PC-9 (cell line): ENCODE results near the gene AFAP1L2. TPM values are rescaled to one million over a fixed set of nuclear protein-coding genes. Genes with fewer than 3 reads are reported as not detected.

Experiments
- BruUV-seq: library from RNA; stranded (reverse); fragments of 400-500 nt; replicated peaks from 2 replicates; lab custom pipeline; 2021; lab: Mats Ljungman, UMichigan
- CTCF ChIA-PET: fragments of 300-600 bp; sonication (Branson Sonifier 250); formaldehyde crosslinking; loops from one replicate; lab custom pipeline; 2022; ENCODE audit warnings: antibody characterized with exemption; lab: Charles Lee
- POLR2A ChIA-PET: fragments of 300-600 bp; sonication (Branson Sonifier 250); formaldehyde crosslinking; loops from one replicate; lab custom pipeline; 2022; ENCODE audit warnings: antibody characterized with exemption; ENCODE audit not compliant: unreplicated experiment; lab: Charles Lee
- DNase-seq, 2 experiments: peaks; one replicate each; pipeline versions ENCODE4 v3.0.0 to v3.0.0-alpha.2; 2015 to 2022; ENCODE audit warnings: mixed read lengths in 1 of 2
- H2AFZ ChIP-seq: fragments of 200-600 bp; sonication (generic); 2 replicates; pipeline ENCODE4 v1.8.1; 2017; ENCODE audit warnings: antibody characterized with exemption
- H3F3A ChIP-seq: fragments of 200-600 bp; sonication (generic); 2 replicates; pipeline ENCODE4 v1.8.1; 2017; ENCODE audit warnings: antibody characterized with exemption, mild to moderate bottlenecking, low read depth; ENCODE audit not compliant: insufficient read depth
- H3K27ac ChIP-seq: fragments of 200-600 bp; sonication (generic); 2 replicates; pipeline ENCODE4 v1.6.1; 2016; ENCODE audit warnings: mixed run types
- H3K27me3 ChIP-seq: fragments of 200-600 bp; sonication (generic); 2 replicates; pipeline ENCODE4 v1.6.1; 2016; ENCODE audit warnings: low read depth, mixed run types; ENCODE audit not compliant: insufficient read depth
- H3K36me3 ChIP-seq: fragments of 200-600 bp; sonication (generic); 2 replicates; pipeline ENCODE4 v1.6.1; 2016; ENCODE audit warnings: low read depth, mixed run types
- H3K4me1 ChIP-seq: fragments of 200-600 bp; sonication (generic); replicated peaks from 2 replicates; pipeline ENCODE4 v1.6.1; 2016; ENCODE audit warnings: mixed run types; ENCODE audit not compliant: insufficient read depth
- H3K4me2 ChIP-seq: fragments of 200-600 bp; sonication (generic); 2 replicates; pipeline ENCODE4 v1.6.1; 2017; ENCODE audit warnings: mixed run types
- H3K4me3 ChIP-seq: fragments of 200-600 bp; sonication (generic); 2 replicates; pipeline ENCODE4 v1.6.1; 2016; ENCODE audit warnings: mixed run types
- H3K79me2 ChIP-seq: fragments of 200-600 bp; sonication (generic); 2 replicates; pipeline ENCODE4 v1.6.1; 2017; ENCODE audit warnings: low read depth, mixed run types
- H3K9me2 ChIP-seq: fragments of 200-600 bp; sonication (generic); 2 replicates; pipeline ENCODE4 v1.8.1; 2017; ENCODE audit warnings: mild to moderate bottlenecking; ENCODE audit not compliant: insufficient read depth
- H3K9me3 ChIP-seq: fragments of 200-600 bp; sonication (generic); 2 replicates; pipeline ENCODE4 v1.8.1; 2016; ENCODE audit warnings: low read depth; ENCODE audit not compliant: insufficient read depth
- H4K20me1 ChIP-seq: fragments of 200-600 bp; sonication (generic); 2 replicates; pipeline ENCODE4 v1.8.1; 2017; ENCODE audit not compliant: insufficient read depth
- EZH2 ChIP-seq: fragments of 200-600 bp; sonication (generic); IDR thresholded peaks from 2 replicates; pipeline ENCODE4 v1.8.0; 2017; ENCODE audit warnings: antibody characterized with exemption, low read depth
- intact Hi-C: fragments of 100-400 bp; cut with micrococcal nuclease; formaldehyde crosslinking; loops from one replicate; pipeline ENCODE4 v1.10.0; 2022; ENCODE audit not compliant: unreplicated experiment
- total RNA-seq: library from RNA; stranded (reverse); gene quantifications from 2 replicates; pipeline ENCODE4 v1.2.3, GENCODE V29; 2021
- TF ChIP-seq, protein P1 (sequence below): fragments of 200-600 bp; sonication (generic); conservative IDR thresholded peaks from 2 replicates; pipeline ENCODE4 v1.6.1; 2017; ENCODE audit warnings: mixed run types, antibody characterized with exemption, mild to moderate bottlenecking, moderate library complexity

Gene AFAP1L2
- total RNA-seq, 1 experiment from 2014 or later, result 35.4 TPM

GRCh38 chr10:114375047-114375446 is 29.3 kb downstream of the AFAP1L2 start:
- Histone ChIP-seq H3K27ac (no peak overlapping the region), H2AFZ (no peak overlapping the region), H3K79me2 (no peaks in the 10 kb centered on the region), H3K9me3 (no peaks in the 10 kb centered on the region), H3K4me2 (no peak overlapping the region), H4K20me1 (no peaks in the 10 kb centered on the region; the same call in 1 of the 2 replicates), H3K4me3 (no peak overlapping the region), H3K4me1 (peaks cover 15% of the 10 kb centered on the region), H3F3A (0 out of 2 replicates have a peak, but pooled peaks cover 3% of the 10 kb centered on the region), H3K9me2 (no peaks in the 10 kb centered on the region), H3K27me3 (no peaks in the 10 kb centered on the region), H3K36me3 (no peaks in the 10 kb centered on the region)
- no peak for TF ChIP-seq EZH2
- TF ChIP-seq, protein P1, sequence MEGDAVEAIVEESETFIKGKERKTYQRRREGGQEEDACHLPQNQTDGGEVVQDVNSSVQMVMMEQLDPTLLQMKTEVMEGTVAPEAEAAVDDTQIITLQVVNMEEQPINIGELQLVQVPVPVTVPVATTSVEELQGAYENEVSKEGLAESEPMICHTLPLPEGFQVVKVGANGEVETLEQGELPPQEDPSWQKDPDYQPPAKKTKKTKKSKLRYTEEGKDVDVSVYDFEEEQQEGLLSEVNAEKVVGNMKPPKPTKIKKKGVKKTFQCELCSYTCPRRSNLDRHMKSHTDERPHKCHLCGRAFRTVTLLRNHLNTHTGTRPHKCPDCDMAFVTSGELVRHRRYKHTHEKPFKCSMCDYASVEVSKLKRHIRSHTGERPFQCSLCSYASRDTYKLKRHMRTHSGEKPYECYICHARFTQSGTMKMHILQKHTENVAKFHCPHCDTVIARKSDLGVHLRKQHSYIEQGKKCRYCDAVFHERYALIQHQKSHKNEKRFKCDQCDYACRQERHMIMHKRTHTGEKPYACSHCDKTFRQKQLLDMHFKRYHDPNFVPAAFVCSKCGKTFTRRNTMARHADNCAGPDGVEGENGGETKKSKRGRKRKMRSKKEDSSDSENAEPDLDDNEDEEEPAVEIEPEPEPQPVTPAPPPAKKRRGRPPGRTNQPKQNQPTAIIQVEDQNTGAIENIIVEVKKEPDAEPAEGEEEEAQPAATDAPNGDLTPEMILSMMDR, result no peak
- intact Hi-C loops, result loop anchor here (1.0 kb wide), 1 partner anchor 55 kb away; no protein-coding TSS in a partner anchor
- BruUV-seq, result no TSS peak
- ChIA-PET POLR2A (no interaction called here), CTCF (interaction anchor here (0.6 kb wide), 1 partner anchor 20 kb away, joined by 6 read pairs; no protein-coding TSS in a partner anchor)
- DNase-seq, result peak in 1 of 2 experiments; percentile 83

- Histone ChIP-seq H3K79me2 (no peaks in the 10 kb centered on the region), H3K36me3 (no peaks in the 10 kb centered on the region), H3K4me1 (peaks cover 14% of the 10 kb centered on the region), H2AFZ (no peak overlapping the region), H3K4me2 (no peak overlapping the region), H3K9me3 (no peaks in the 10 kb centered on the region), H3K27ac (no peak overlapping the region), H3K4me3 (no peak overlapping the region), H3K9me2 (no peaks in the 10 kb centered on the region), H3F3A (0 out of 2 replicates have a peak, but pooled peaks cover 3% of the 10 kb centered on the region), H4K20me1 (no peaks in the 10 kb centered on the region; the same call in 1 of the 2 replicates), H3K27me3 (no peaks in the 10 kb centered on the region)
- ChIA-PET POLR2A (no interaction called here), CTCF (no interaction called here)
- intact Hi-C loops, result no loop called here
- TF ChIP-seq, protein P1, result no peak
- TF ChIP-seq EZH2, result no peak
- no peak for DNase-seq
- no TSS peak for BruUV-seq
These were observed 30.1 kb downstream of the AFAP1L2 start for GRCh38 chr10:114374053-114374791.

DNA sequence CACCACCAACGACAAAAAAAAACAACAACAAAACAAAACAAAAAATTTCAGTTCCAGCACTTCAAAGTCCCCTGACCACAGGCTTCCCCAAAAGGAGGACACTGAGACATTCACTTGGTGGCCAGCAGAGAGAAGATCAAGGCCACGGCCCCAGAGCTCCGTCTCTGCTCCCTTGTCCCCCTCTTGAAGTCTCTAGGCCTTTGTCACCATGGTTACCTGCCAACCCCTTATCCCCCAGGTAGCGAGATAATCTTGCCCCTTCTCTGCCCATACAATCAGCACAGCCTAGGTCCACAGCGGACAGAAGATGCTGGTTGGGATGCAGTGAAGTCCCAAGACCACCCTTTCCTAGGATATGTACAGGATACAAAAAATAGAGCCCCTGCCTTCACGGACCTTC is 30.7 kb downstream of the AFAP1L2 start:
- Histone ChIP-seq H3K4me1 (peaks cover 14% of the 10 kb centered on the region), H3K27ac (no peak overlapping the region)

More for the DNA sequence above, 30.7 kb downstream of the AFAP1L2 start:
- Histone ChIP-seq H3K9me3 (no peaks in the 10 kb centered on the region), H3K79me2 (no peaks in the 10 kb centered on the region), H3K27me3 (no peaks in the 10 kb centered on the region), H3K9me2 (no peaks in the 10 kb centered on the region), H3K36me3 (no peaks in the 10 kb centered on the region), H3F3A (0 out of 2 replicates have a peak, but pooled peaks cover 3% of the 10 kb centered on the region), H2AFZ (no peak overlapping the region), H4K20me1 (no peaks in the 10 kb centered on the region; the same call in 1 of the 2 replicates), H3K4me3 (no peak overlapping the region), H3K4me2 (no peak overlapping the region)
- intact Hi-C loops, result no loop called here
- ChIA-PET POLR2A (no interaction called here), CTCF (no interaction called here)
- TF ChIP-seq EZH2, result no peak
- TF ChIP-seq, protein P1, result no peak
- DNase-seq, result no peak
- no TSS peak for BruUV-seq
